SU-DHL-6 (cell line): ENCODE measurements around the gene SORL1.

Experiments
- H2AFZ ChIP-seq: fragments of 200-600 bp; sonication (generic); 2 replicates; pipeline ENCODE4 v1.6.1; 2014; ENCODE audit warnings: low read depth, mild to moderate bottlenecking, moderate library complexity, mixed read lengths, antibody characterized with exemption, low read length; ENCODE audit not compliant: severe bottlenecking
- H3F3A ChIP-seq: fragments of 200-600 bp; shearing (Covaris generic); 2 replicates; pipeline ENCODE4 v1.6.0; 2016; ENCODE audit warnings: antibody characterized with exemption, mild to moderate bottlenecking; ENCODE audit not compliant: insufficient read depth
- H3K27ac ChIP-seq: fragments of 200-600 bp; sonication (generic); 2 replicates; pipeline ENCODE4 v1.5.1; 2016; ENCODE audit warnings: low read depth, mild to moderate bottlenecking, low read length, moderate library complexity, mixed read lengths
- H3K27me3 ChIP-seq: fragments of 200-600 bp; sonication (generic), shearing (Covaris generic); 2 replicates; pipeline ENCODE4 v1.6.0; 2014; ENCODE audit warnings: mild to moderate bottlenecking, low read length
- H3K36me3 ChIP-seq: fragments of 200-600 bp; sonication (generic); 2 replicates; pipeline ENCODE4 v1.6.1; 2014; ENCODE audit warnings: mild to moderate bottlenecking, low read length, mixed read lengths
- H3K4me2 ChIP-seq: fragments of 300-600, 200-600 bp; shearing (Covaris generic), sonication (generic); 2 replicates; pipeline ENCODE4 v1.6.0; 2014; ENCODE audit warnings: low read length, low read depth, mild to moderate bottlenecking; ENCODE audit not compliant: poor library complexity, severe bottlenecking
- H3K4me3 ChIP-seq: fragments of 200-600 bp; sonication (generic); 2 replicates; pipeline ENCODE4 v1.5.1; 2014; ENCODE audit warnings: antibody characterized with exemption, low read length, mild to moderate bottlenecking, mixed read lengths; ENCODE audit not compliant: insufficient read depth, poor library complexity, severe bottlenecking
- H3K79me2 ChIP-seq: fragments of 200-600 bp; sonication (generic); 2 replicates; pipeline ENCODE4 v1.6.1; 2014; ENCODE audit warnings: mild to moderate bottlenecking, low read length, moderate library complexity; ENCODE audit not compliant: insufficient read depth
- H3K9ac ChIP-seq: fragments of 200-600 bp; sonication (generic); 2 replicates; pipeline ENCODE4 v1.7.0; 2014; ENCODE audit warnings: mild to moderate bottlenecking, low read length
- H3K9me2 ChIP-seq: fragments of 200-600 bp; sonication (generic); replicated peaks from 2 replicates; pipeline ENCODE4 v1.6.1; 2014; ENCODE audit warnings: low read length; ENCODE audit not compliant: insufficient read depth
- H3K9me3 ChIP-seq: fragments of 200-600 bp; sonication (generic); 2 replicates; pipeline ENCODE4 v1.6.1; 2014; ENCODE audit warnings: low read length, mixed read lengths; ENCODE audit not compliant: insufficient read depth
- H4K20me1 ChIP-seq: fragments of 200-600 bp; sonication (generic); 2 replicates; pipeline ENCODE4 v1.6.1; 2014; ENCODE audit warnings: low read depth, mild to moderate bottlenecking, antibody characterized with exemption, low read length, moderate library complexity, mixed read lengths
- EZH2phosphoT487 ChIP-seq: fragments of 200-600 bp; sonication (generic), shearing (Covaris generic); conservative IDR thresholded peaks from 2 replicates; pipeline ENCODE4 v1.6.1; 2018; ENCODE audit warnings: mild to moderate bottlenecking, antibody characterized with exemption, low read length, moderate library complexity, mixed read lengths
- TF ChIP-seq, protein P1 (sequence below): fragments of 200-600 bp; sonication (generic); IDR thresholded peaks from one replicate; pipeline ENCODE4 v1.5.1; 2017; ENCODE audit warnings: antibody characterized with exemption, mild to moderate bottlenecking, low read length, moderate library complexity; ENCODE audit not compliant: insufficient read depth, poor library complexity, severe bottlenecking

Gene SORL1

DNA sequence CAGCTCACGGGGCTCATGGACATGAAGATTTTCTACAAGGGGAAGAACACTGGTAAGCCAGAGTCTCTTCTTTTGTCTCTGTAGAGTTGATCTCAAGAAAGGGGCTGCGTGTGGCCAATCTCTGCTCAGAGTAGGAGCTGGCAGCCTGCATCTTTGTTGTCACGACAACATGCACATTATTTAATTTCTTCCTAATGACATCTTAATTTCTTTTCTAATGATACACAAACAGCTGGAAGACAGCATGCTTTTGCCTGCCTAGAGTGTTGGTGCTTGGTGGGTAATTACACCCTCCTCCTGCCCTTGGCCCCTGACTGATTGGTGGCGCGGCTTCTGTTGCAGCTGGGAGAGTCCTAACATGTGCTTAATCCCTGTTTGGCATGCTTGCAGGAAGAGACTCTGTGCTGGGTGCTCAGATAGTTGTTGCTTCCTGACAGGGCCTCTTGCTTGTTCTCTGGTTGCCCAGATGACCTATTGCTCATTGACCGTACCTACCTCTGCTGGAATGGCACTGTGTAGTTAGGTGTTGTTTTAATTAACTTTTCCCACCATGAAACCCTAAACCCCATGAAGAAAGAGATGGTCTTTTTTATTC, 107.6 kb downstream of the SORL1 start:
- Histone ChIP-seq H3K27ac (no peak overlapping the region), H3K27me3 (no peaks in the 10 kb centered on the region), H4K20me1 (no peaks in the 10 kb centered on the region), H3K79me2 (peaks cover 43% of the 10 kb centered on the region), H3K9me2 (no peaks in the 10 kb centered on the region), H3K4me2 (no peak overlapping the region), H3K36me3 (peaks cover 80% of the 10 kb centered on the region), H3K4me3 (no peak overlapping the region), H3K9me3 (no peaks in the 10 kb centered on the region), H2AFZ (no peak overlapping the region), H3K9ac (no peak overlapping the region), H3F3A (peaks cover 32% of the 10 kb centered on the region)
- no peak for TF ChIP-seq EZH2phosphoT487
- TF ChIP-seq, protein P1, sequence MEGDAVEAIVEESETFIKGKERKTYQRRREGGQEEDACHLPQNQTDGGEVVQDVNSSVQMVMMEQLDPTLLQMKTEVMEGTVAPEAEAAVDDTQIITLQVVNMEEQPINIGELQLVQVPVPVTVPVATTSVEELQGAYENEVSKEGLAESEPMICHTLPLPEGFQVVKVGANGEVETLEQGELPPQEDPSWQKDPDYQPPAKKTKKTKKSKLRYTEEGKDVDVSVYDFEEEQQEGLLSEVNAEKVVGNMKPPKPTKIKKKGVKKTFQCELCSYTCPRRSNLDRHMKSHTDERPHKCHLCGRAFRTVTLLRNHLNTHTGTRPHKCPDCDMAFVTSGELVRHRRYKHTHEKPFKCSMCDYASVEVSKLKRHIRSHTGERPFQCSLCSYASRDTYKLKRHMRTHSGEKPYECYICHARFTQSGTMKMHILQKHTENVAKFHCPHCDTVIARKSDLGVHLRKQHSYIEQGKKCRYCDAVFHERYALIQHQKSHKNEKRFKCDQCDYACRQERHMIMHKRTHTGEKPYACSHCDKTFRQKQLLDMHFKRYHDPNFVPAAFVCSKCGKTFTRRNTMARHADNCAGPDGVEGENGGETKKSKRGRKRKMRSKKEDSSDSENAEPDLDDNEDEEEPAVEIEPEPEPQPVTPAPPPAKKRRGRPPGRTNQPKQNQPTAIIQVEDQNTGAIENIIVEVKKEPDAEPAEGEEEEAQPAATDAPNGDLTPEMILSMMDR, result no peak

DNA sequence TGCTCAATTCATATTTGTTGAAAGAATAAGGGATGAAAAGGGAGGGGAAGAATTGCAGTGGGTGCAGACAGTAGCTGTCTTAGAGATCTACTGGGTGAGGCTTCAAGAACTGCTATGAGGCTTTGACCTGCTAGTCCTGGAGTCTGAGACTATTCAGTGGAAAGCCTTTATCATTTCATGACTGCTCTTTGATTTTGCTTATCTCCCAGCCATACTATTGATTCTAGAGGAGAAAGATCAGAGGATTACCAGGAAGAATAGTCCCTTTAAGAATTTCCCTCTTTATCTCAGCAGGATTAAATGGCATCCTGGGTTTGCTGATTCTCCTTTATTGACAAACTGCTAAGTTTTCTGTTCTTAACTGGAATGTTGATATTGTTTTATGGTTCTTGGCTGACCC, 108.1 kb downstream of the SORL1 start:
- no peak overlapping the region for H2AFZ ChIP-seq
- peaks cover 76% of the 10 kb centered on the region for H3K36me3 ChIP-seq
- peaks cover 46% of the 10 kb centered on the region for H3K79me2 ChIP-seq
- TF ChIP-seq EZH2phosphoT487, result no peak
- peaks cover 33% of the 10 kb centered on the region for H3F3A ChIP-seq
- no peak overlapping the region for H3K9ac ChIP-seq
- H3K9me3 ChIP-seq, result no peaks in the 10 kb centered on the region
- H3K27ac ChIP-seq, result no peak overlapping the region
- H3K4me3 ChIP-seq, result no peak overlapping the region
- H3K27me3 ChIP-seq, result no peaks in the 10 kb centered on the region
- H4K20me1 ChIP-seq, result no peaks in the 10 kb centered on the region
- no peak overlapping the region for H3K4me2 ChIP-seq
- H3K9me2 ChIP-seq, result no peaks in the 10 kb centered on the region

GRCh38 chr11:121561240-121561639, 109.1 kb downstream of the SORL1 start:
- no peak overlapping the region for H3K9ac ChIP-seq
- H3K27me3 ChIP-seq, result no peaks in the 10 kb centered on the region
- H3K4me3 ChIP-seq, result no peak overlapping the region
- no peak overlapping the region for H3K4me2 ChIP-seq
- no peak overlapping the region for H2AFZ ChIP-seq
- peaks cover 46% of the 10 kb centered on the region for H3K79me2 ChIP-seq
- no peak for TF ChIP-seq EZH2phosphoT487
- TF ChIP-seq, protein P1, result no peak
- no peaks in the 10 kb centered on the region for H4K20me1 ChIP-seq
- H3K36me3 ChIP-seq, result peaks cover 79% of the 10 kb centered on the region
- H3F3A ChIP-seq, result peaks cover 40% of the 10 kb centered on the region
- no peaks in the 10 kb centered on the region for H3K9me2 ChIP-seq
- no peaks in the 10 kb centered on the region for H3K9me3 ChIP-seq
- no peak overlapping the region for H3K27ac ChIP-seq

DNA sequence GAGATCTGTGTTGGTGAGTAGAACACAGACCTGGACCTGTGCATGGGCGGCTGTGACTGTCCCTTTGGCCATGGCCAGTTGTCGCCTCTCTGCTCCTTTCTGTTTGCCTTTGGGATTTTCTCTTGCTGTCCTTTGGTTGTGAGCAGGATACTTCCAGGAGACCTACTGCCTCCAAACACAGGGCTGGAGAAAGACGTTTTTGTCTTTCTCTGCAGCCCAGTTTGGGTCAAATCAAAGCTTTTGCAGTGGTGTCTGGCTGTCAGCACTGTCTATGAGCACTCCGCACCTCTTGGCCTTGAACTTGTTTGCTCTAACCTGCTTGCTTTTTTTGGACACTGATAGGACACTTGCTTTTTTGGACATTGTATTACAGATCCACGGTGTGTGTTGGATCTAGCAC, 109.6 kb downstream of the SORL1 start:
- TF ChIP-seq, protein P1, result no peak
- TF ChIP-seq EZH2phosphoT487, result no peak
- Histone ChIP-seq H3K9me3 (no peaks in the 10 kb centered on the region), H2AFZ (no peak overlapping the region), H3K4me3 (no peak overlapping the region), H3K9me2 (no peaks in the 10 kb centered on the region), H3K27me3 (no peaks in the 10 kb centered on the region), H4K20me1 (no peaks in the 10 kb centered on the region), H3K27ac (no peak overlapping the region), H3K36me3 (peaks cover 78% of the 10 kb centered on the region), H3K79me2 (peaks cover 46% of the 10 kb centered on the region), H3K9ac (no peak overlapping the region), H3F3A (peaks cover 40% of the 10 kb centered on the region), H3K4me2 (no peak overlapping the region)
